ENCODE data around the gene NBPF11. TPM values are rescaled to one million over a fixed set of nuclear protein-coding genes. Genes with fewer than 3 reads are reported as not detected.
"Not testable (repeated sequence)": the region's sequence is repeated elsewhere in the genome, so short reads cannot be mapped to it uniquely, and the experiment has no call there.

Gene NBPF11
- polyA plus RNA-seq, 1 experiment, result 7.6 TPM

DNA sequence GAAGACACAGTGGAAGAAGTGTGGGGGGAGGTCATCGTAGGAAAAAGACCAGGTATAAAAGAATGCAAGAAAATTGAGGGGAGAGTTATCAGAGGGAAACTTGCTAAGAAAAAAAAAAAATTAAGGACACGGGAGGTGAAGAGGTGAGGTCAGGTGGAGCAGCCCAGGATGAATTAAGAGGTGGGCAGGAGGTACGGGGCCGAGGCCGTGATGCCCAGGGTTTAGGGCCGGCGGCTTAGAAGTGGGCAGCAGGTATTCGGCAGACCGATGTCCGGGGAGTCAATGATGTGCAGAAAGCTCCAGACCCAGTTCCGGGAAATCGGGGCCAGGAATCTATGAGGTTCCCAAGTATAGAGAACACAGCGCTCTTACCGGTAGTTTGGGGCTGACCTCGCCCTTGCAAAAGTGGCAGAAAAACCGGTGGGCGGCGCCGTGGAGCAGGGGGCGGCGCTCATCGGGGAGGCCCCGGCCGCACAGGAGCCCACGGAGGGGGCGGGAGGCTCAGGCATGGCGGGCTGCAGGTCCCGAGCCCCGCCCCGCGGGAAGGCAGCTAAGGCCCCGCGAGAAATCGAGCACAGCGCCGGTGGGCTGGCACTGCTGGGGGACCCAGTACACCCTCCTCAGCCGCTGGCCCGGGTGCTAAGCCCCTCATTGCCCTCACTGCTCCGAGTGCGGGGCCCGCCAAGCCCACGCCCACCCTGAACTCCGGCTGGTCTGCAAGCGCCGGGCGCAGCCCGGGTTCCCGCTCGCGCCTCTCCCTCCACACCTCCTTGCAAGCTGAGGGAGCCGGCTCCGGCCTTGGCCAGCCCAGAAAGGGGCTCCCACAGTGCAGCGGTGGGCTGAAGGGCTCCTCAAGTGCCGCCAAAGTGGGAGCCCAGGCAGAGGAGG lies 73.2 kb downstream of the NBPF11 start:
- POLR2A ChIA-PET; H3K27me3 ChIP-seq (ENCODE audit: control insufficient read depth, insufficient read depth, low read length); H3K4me3 ChIP-seq (ENCODE audit: low read depth, low read length); H3K27ac ChIP-seq (ENCODE audit: low read depth, low read length); DNase-seq (ENCODE audit: low read depth, low spot score); CTCF ChIA-PET; H3K9me3 ChIP-seq (ENCODE audit: control insufficient read depth, insufficient read depth, low read length): not testable (repeated sequence)

DNA sequence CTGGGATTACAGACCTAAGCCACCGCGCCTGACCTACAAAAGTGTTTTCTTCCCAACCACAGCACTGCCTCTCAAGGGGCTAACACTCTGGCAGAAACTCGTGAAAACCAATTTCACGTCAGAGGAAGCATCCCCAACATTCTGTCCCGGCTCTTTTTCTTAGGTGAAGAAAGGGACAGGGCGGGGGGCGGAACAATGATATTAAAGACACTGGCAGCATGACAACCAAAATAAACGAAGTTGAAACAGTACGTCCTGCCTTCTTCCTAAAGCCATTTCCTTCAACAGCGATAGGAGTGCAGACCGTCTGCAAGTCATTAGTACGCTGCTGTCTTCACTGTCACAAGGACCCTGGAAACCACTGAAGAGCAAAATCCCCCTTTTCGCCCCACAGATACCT lies 74.0 kb downstream of the NBPF11 start:
- H3K4me3 ChIP-seq (ENCODE audit: low read depth, low read length); H3K27ac ChIP-seq (ENCODE audit: low read depth, low read length); H3K27me3 ChIP-seq (ENCODE audit: control insufficient read depth, insufficient read depth, low read length); CTCF ChIA-PET; DNase-seq (ENCODE audit: low read depth, low spot score); POLR2A ChIA-PET; H3K9me3 ChIP-seq (ENCODE audit: control insufficient read depth, insufficient read depth, low read length): not testable (repeated sequence)

DNA sequence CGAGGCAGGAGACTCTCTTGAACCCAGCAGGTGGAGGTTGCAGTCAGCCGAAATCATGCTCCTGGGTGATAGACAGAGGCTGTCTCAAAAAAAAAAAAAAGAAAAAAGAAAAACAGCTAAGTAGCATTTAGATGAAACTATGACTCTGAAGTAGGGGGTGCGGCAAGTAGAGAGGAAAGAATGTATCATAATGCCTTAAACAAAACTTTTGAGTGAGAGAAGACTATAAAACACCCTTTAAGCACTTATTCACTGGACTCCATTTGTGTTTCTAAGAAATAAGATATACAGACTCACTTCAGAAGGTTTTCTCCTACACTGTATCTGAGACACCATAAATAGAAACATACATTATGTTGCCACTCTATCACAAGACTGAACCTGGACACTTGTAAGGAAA lies 74.6 kb downstream of the NBPF11 start:
- H3K9me3 ChIP-seq (ENCODE audit: control insufficient read depth, insufficient read depth, low read length); CTCF ChIA-PET; DNase-seq (ENCODE audit: low read depth, low spot score); POLR2A ChIA-PET; H3K27me3 ChIP-seq (ENCODE audit: control insufficient read depth, insufficient read depth, low read length); H3K4me3 ChIP-seq (ENCODE audit: low read depth, low read length); H3K27ac ChIP-seq (ENCODE audit: low read depth, low read length): not testable (repeated sequence)

DNA sequence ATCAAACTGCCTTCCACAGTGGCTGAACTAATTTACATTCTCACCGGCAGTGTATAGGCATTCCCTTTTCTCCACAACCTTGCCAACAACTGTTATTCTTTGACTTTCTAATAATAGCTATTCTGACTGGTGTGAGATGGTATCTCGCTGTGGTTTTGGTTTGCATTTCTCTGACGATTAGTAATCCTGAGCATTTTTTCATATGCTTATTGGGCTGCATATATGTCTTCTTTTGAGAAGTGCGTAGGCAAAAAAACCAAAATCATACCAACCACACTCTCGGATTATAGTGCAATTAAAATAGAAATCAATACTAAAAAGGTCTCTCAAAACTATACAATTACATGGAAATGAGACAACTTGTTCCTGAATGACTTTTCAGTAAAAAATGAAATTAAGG lies 78.7 kb downstream of the NBPF11 start:
- H3K4me3 ChIP-seq (ENCODE audit: low read depth, low read length); DNase-seq (ENCODE audit: low read depth, low spot score); H3K27ac ChIP-seq (ENCODE audit: low read depth, low read length); H3K9me3 ChIP-seq (ENCODE audit: control insufficient read depth, insufficient read depth, low read length); POLR2A ChIA-PET; H3K27me3 ChIP-seq (ENCODE audit: control insufficient read depth, insufficient read depth, low read length); CTCF ChIA-PET: not testable (repeated sequence)

DNA sequence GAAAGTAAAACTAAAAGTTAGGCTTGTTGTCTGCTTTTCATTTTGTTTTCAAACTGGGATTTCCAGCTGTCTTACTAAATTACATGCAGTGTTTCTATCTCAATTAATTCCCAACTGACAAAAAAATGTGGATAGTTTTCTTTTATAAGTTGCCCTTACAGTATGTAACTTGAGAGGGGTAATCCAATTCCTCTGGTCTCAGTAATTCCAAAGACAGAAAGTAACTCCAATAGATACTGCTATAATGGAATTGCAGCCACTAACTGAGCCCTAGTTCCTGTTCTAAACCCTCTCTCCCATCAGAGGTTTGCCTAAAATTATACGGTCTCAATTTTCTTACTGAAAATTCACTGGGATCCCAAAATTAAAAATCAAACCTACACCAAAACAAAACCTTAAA lies 83.5 kb downstream of the NBPF11 start:
- POLR2A ChIA-PET, CTCF ChIA-PET: not testable (repeated sequence)

DNA sequence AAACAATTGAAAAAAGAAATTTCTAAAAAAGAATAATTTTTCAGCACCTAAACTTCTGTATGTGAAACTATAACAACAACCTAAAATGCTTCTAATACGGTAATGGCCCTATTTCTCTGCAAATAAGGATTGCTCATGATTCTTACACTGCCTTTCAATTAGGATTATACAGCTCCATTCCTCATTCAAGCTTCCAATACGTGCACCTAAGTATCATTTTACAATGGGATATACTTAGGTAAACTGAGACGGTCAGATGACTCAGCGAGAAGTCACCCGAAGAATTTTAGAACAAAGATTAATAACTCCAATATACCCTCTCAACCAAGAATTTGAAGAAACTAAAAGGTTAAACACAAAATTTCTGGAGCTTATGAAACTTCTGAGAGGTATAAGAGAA lies 83.9 kb downstream of the NBPF11 start:
- H3K27ac ChIP-seq (ENCODE audit: low read depth, low read length); H3K27me3 ChIP-seq (ENCODE audit: control insufficient read depth, insufficient read depth, low read length); CTCF ChIA-PET; H3K9me3 ChIP-seq (ENCODE audit: control insufficient read depth, insufficient read depth, low read length); DNase-seq (ENCODE audit: low read depth, low spot score); H3K4me3 ChIP-seq (ENCODE audit: low read depth, low read length); POLR2A ChIA-PET: not testable (repeated sequence)

More for the DNA sequence above, 83.5 kb downstream of the NBPF11 start:
- not testable (repeated sequence) for H3K4me3 ChIP-seq (ENCODE audit: low read depth, low read length); H3K27me3 ChIP-seq (ENCODE audit: control insufficient read depth, insufficient read depth, low read length); H3K27ac ChIP-seq (ENCODE audit: low read depth, low read length); H3K9me3 ChIP-seq (ENCODE audit: control insufficient read depth, insufficient read depth, low read length); DNase-seq (ENCODE audit: low read depth, low spot score)

DNA sequence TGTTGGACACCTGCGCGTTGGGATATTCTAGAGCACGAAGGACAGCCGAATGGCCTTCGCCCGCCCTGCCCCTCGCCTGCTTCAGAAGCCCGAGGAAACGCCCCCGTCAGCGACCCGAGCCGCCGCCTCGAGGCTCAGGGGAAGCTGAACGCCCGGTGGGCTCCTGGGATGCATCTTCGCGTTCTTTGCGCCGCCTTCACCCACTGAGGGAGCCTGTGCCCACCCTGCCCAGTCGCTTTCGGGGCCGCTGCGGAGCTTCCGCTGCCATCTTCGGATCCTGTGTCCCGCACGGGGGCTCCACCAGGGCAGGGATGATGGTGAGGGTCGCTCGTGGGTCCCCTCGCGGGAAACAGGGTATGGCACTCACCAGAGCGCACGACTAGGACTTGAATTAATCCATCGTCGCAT lies 91.8 kb downstream of the NBPF11 start:
- H3K27me3 ChIP-seq (ENCODE audit: control insufficient read depth, insufficient read depth, low read length); CTCF ChIA-PET; H3K4me3 ChIP-seq (ENCODE audit: low read depth, low read length); H3K9me3 ChIP-seq (ENCODE audit: control insufficient read depth, insufficient read depth, low read length); H3K27ac ChIP-seq (ENCODE audit: low read depth, low read length); DNase-seq (ENCODE audit: low read depth, low spot score); POLR2A ChIA-PET: not testable (repeated sequence)

DNA sequence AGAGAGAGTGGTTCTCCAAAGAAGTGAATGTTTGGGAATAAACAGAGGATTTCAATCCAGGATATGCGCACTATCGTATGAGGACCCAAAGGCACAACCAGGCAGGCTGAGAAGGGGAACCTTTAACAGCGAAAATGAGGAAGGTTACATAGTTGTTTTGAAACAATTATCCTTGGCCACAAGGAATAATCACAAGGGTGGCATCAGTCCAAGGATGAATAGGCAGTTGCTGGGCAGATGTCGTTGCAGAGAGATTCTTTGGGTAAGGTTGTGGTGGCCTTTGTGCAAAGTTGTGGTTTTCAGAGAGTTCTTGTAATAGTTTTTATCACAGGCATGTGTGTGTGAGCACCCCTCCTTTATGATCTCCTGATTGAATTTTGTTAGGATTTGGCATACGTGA lies 94.7 kb downstream of the NBPF11 start:
- POLR2A ChIA-PET; H3K9me3 ChIP-seq (ENCODE audit: control insufficient read depth, insufficient read depth, low read length): not testable (repeated sequence)

More for the DNA sequence above, 94.7 kb downstream of the NBPF11 start:
- CTCF ChIA-PET; DNase-seq (ENCODE audit: low read depth, low spot score); H3K27ac ChIP-seq (ENCODE audit: low read depth, low read length); H3K4me3 ChIP-seq (ENCODE audit: low read depth, low read length); H3K27me3 ChIP-seq (ENCODE audit: control insufficient read depth, insufficient read depth, low read length): not testable (repeated sequence)

Small RNA genes lying within 50 kb of the gene (small RNA-seq; reads per million reads assigned to genes)
- not detected for gene RNA5SP57 (ENCODE audit: insufficient read length, low read depth)

Other genes with a start within 250 kb of the NBPF11 start
- gene GJA8, start 249.5 kb downstream of the NBPF11 start, polyA plus RNA-seq (2011; rRNA removed), result not detected in 2 replicates
- gene GPR89B, start 223.9 kb downstream of the NBPF11 start, polyA plus RNA-seq (2011; rRNA removed), result 23.2 and 36.1 TPM in 2 replicates

All from AG04450 (cell line).